ENCODE measurements around the gene NPBWR2.

NPBWR2 gene

DNA sequence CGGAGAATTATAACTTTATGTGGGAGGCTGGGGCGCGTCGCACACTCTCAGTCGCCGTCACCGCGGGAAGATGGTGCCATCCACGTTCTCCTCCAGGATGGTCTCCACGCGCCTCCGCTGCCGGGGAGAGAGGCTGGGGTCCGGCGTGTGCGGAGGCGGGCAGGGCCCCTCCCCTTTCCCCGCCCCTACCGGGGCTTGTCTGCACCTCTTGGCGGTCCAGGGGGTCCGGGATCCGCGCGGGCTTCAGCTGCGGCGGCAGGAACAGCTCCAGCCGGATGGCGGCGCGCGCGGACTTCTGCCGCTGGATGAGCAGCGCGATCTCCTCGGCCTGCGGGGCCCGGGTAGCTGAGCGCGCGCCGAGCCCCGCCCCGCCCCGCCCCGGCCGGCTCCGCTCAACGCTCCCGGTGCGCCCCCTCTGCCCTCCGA is 24.0 kb downstream of the NPBWR2 start:
- in situ Hi-C loops (cut with HindIII; ENCODE audit: low sequenced_read_pairs) = no loop called here
- peak; percentile 57 for DNase-seq (ENCODE audit: low read depth, low spot score)
- peak overlapping the region; percentile 26 for H3K4me3 ChIP-seq (ENCODE audit: low read depth, low read length)
- TF ChIP-seq, protein P1, sequence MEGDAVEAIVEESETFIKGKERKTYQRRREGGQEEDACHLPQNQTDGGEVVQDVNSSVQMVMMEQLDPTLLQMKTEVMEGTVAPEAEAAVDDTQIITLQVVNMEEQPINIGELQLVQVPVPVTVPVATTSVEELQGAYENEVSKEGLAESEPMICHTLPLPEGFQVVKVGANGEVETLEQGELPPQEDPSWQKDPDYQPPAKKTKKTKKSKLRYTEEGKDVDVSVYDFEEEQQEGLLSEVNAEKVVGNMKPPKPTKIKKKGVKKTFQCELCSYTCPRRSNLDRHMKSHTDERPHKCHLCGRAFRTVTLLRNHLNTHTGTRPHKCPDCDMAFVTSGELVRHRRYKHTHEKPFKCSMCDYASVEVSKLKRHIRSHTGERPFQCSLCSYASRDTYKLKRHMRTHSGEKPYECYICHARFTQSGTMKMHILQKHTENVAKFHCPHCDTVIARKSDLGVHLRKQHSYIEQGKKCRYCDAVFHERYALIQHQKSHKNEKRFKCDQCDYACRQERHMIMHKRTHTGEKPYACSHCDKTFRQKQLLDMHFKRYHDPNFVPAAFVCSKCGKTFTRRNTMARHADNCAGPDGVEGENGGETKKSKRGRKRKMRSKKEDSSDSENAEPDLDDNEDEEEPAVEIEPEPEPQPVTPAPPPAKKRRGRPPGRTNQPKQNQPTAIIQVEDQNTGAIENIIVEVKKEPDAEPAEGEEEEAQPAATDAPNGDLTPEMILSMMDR (IDR thresholded peaks at IDR 0.05; ENCODE audit: low read depth, low read length) = peak; percentile 70

DNA sequence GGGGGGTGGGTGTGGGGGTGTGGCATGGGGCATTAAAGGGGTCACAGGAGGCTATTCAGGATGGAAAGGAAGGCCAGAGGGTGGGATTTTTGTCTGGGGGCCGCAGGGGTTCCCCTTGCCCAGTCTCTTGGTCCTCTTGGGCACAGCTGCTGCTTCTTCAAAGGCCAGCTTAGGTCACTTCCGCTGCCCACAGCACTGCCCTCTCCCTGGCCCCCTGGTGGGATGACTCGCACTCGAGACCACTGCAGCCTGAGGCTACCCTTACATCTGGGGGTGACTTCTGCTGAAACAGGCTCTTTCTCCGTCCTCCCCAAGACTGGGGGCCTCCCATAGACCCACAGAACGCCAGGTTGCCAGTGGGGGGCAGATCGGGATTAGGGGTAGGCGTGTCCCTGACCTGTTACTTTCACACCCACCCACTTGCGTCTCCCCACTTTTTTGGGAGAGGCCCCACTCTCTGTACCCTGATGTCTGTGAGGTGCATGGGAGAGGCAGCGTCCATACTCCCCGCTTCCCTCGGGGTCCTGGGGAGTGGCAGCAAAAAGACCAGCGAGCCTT is 24.5 kb downstream of the NPBWR2 start:
- in situ Hi-C loops (cut with HindIII; ENCODE audit: low sequenced_read_pairs) = no loop called here
- no peak for DNase-seq (ENCODE audit: low read depth, low spot score)
- TF ChIP-seq, protein P1 (IDR thresholded peaks at IDR 0.05; ENCODE audit: low read depth, low read length) = no peak
- H3K4me3 ChIP-seq (ENCODE audit: low read depth, low read length) = peak overlapping the region; percentile 26

DNA sequence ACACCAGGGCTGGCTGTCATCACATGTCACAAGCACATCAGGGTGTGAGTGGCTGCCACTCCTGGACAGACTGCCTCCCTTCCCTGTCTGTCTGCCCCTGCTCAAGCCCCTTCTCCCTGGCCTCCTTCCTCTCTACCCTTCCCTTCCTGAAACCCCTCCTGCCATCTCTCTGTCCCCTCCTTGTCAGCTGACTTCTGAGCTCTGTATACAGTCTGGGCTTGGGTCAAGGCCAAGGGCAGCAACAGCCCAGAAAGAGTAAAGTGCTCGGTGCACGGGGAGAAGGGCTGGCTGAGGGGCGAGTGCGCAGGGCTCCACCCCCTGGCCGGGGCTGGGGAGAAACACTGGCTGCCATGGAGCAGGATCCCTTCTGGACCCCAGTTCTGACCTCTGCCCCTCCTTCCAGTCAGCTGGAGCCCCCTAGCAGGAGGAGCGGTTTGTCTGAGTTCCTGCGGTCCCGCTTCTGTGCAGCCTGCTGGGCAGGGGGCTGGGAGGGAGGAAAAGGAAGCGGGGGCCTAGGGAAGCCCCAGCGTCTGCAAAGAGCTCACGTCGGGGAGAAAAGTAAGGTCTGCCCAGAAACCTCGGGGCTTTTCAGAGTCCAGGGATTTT is 25.1 kb downstream of the NPBWR2 start:
- in situ Hi-C loops (cut with HindIII; ENCODE audit: low sequenced_read_pairs) = no loop called here
- H3K4me3 ChIP-seq (ENCODE audit: low read depth, low read length) = no peak overlapping the region
- no peak for DNase-seq (ENCODE audit: low read depth, low spot score)
- TF ChIP-seq, protein P1 (IDR thresholded peaks at IDR 0.05; ENCODE audit: low read depth, low read length) = no peak

DNA sequence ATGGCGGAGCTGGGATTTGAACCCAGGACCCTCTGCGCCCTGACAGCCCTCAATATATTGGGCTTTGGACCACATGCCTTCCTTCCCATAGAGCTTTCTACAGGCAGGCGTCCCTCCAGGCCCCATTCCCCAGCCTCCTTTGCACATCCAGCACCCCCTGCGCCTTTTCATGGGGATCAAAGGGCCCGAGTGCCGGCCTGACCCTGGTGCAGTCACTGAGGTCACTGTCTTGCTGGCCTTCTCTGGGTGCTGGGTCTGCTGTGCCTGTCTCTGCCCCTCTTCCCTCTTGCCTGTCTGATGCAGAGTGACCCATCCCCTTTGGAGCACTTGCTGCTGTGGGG is 25.8 kb downstream of the NPBWR2 start:
- TF ChIP-seq, protein P1 (IDR thresholded peaks at IDR 0.05; ENCODE audit: low read depth, low read length) = no peak
- H3K4me3 ChIP-seq (ENCODE audit: low read depth, low read length) = no peak overlapping the region
- in situ Hi-C loops (cut with HindIII; ENCODE audit: low sequenced_read_pairs) = no loop called here
- DNase-seq (ENCODE audit: low read depth, low spot score) = no peak

DNA sequence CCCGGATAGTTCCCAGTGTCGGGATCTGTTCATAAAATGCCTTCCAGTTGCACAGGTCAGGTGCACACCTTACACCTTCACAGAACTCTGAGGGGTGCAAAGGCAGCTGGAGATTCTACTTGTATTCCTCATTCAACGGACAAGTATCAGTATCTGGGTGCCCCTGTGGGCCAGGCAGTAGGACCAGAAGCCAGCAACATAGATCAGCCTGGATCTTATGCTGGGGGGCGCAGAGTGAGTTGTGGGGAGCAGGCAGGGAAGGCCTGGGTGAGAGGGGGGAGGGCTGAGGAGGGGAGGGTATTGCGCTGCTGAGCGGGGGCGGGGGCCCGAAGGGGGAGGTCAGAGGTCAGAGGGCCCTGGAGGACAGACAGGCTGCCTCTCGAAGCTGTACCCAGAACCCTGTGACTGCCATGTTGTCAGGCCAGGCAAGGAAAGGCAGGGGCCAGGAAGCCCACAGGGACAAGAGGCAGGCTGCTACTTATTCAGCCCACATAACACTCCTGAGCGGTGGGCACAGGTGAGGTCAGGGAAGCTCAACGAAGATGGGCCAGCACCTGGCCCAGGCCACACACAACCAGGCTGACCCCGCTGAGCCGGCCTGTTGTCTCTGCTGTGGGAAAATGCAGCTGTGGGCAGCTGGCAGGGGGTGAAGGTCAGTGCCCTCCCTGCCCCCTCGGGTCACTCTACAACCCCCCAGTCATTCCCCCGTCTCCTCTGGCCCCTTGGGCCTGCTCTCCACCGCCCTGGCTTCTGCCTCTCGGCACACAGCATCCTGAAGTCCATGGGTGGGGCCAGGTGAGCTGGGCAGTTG is 26.3 kb downstream of the NPBWR2 start:
- no peak overlapping the region for H3K4me3 ChIP-seq (ENCODE audit: low read depth, low read length)
- DNase-seq (ENCODE audit: low read depth, low spot score) = no peak
- in situ Hi-C loops (cut with HindIII; ENCODE audit: low sequenced_read_pairs) = no loop called here
- TF ChIP-seq, protein P1 (IDR thresholded peaks at IDR 0.05; ENCODE audit: low read depth, low read length) = no peak

DNA sequence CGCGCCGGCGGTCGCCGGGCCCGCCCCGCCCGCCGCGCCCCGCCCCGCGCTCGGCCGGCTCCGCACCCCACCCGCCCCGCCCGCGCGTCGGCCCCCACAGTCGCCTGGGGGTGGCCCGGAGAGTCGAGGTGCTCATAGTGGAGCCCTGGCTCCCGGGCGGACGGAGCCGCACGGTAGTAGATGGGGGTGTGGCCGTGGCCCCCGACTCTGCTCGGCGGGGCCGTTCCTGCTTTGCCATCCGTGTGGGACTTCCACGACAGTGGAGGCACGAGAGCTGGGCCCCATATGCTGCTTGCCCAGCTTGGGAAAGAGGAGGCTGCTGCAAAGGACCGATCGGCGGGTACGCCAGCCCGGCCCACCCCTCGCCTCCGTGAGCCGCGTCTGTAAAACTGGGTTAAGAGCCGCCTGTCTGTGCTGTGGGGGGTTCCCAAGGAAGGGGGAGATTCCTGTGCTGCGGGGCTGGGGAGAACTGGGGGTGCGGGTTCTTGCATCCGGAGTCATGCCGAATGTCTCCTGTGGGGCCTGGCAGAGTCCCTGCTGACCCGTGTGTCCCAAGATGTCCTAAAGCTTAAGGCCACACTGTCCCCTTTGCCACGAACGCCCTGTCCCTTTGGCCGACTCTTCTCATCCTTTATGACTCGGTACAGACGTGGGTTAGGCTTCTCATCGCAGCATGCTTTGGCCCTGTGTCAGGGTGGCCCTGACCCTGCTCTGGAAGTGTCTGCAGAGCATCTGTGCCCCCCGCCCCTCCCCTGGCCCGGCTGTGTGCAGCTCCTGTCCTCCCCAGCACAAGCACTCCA is 27.2 kb downstream of the NPBWR2 start, which contains the start of gene OPRL1:
TSS of gene OPRL1 (plus strand) at position 70 of the 800 bp plus-strand sequence. CDS start 12,639 bp downstream, outside the sequence.
- in situ Hi-C loops (cut with HindIII; ENCODE audit: low sequenced_read_pairs) = no loop called here
- peak; percentile 22 for DNase-seq (ENCODE audit: low read depth, low spot score)
- H3K4me3 ChIP-seq (ENCODE audit: low read depth, low read length) = peak within 1 kb of the TSS; percentile 63
- TF ChIP-seq, protein P1 (IDR thresholded peaks at IDR 0.05; ENCODE audit: low read depth, low read length) = no peak

Measured in astrocyte of the spinal cord (primary cell).